22Rv1 (cell line): ENCODE measurements around the gene UQCRC1.

Source experiments
- ZFX ChIP-seq: fragments of 450-650 bp; IDR thresholded peaks from 2 replicates; pipeline ENCODE4 v1.6.1; 2017; ENCODE audit warnings: antibody characterized with exemption, borderline replicate concordance
- TF ChIP-seq, protein P1 (sequence below): fragments of 450-650 bp; IDR thresholded peaks from 2 replicates; pipeline ENCODE4 v1.5.1; 2017; ENCODE audit warnings: mild to moderate bottlenecking

- TF ChIP-seq, protein P1, sequence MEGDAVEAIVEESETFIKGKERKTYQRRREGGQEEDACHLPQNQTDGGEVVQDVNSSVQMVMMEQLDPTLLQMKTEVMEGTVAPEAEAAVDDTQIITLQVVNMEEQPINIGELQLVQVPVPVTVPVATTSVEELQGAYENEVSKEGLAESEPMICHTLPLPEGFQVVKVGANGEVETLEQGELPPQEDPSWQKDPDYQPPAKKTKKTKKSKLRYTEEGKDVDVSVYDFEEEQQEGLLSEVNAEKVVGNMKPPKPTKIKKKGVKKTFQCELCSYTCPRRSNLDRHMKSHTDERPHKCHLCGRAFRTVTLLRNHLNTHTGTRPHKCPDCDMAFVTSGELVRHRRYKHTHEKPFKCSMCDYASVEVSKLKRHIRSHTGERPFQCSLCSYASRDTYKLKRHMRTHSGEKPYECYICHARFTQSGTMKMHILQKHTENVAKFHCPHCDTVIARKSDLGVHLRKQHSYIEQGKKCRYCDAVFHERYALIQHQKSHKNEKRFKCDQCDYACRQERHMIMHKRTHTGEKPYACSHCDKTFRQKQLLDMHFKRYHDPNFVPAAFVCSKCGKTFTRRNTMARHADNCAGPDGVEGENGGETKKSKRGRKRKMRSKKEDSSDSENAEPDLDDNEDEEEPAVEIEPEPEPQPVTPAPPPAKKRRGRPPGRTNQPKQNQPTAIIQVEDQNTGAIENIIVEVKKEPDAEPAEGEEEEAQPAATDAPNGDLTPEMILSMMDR = no peak
- TF ChIP-seq ZFX = no peak
Measured at GRCh38 chr3:48637305-48637704, 27.9 kb upstream of the UQCRC1 start.
